Measurements from ENCODE around the gene LILRB5. TPM values are rescaled to one million over a fixed set of nuclear protein-coding genes. Genes with fewer than 3 reads are reported as not detected.
"Not testable (repeated sequence)": the region's sequence is repeated elsewhere in the genome, so short reads cannot be mapped to it uniquely, and the experiment has no call there.

LILRB5 gene
- total and polyA plus RNA-seq, 2 of the 8 experiments (the other 6 are each of a cell fraction or from before 2014, with no cell fraction given): 0.05 TPM; not detected in 1

DNA sequence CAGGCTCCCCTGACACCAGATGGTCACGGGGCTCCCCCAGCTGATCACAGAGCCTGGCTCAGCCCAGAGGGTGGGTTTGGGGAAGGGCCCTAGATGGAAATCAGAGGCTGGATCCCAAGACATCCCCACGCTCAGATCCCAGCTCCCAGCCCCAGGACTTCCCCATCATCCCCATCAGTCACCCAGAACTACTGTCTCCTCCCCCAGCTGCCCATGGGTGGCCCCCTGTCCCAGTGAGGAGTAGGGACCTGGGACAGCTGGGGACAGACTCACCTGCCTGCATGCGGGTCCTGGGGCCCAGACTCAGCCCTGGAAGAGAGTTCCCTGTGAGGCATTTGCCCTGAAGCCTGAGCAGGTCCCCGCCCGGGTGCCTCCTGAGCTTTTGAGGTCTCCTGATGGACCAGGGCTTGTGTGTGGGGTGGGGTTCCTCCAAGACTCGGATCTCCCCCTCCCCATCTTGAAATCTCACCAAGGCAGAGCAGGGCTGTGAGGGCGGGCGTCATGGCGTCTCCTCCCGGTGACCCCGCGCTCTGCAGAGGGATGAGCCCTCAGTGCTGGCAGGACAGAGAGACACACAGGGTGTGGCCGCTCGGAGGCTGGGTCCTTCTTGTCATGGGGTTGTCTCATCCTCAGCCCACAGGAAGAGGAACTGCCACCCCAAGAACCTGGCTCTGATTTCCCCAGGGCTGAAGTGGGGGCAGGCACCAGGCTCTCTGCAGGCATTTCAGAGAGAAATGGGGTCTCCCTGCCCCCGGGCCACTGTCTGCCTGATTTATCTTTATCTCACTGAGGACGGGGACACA is 34.4 kb downstream of the LILRB5 start, which contains the start of gene LILRB3:
Gene LILRB3 (minus strand): TSS at position 534 of the 803 bp plus-strand sequence. CDS start 31 bp downstream, at position 503.
- H3K56ac ChIP-seq (replicated peaks; ENCODE audit: insufficient read length, low read depth, low read length); H3K14ac ChIP-seq (ENCODE audit: insufficient read length); H3K9me3 ChIP-seq (ENCODE audit: insufficient read depth in 2 of 2, low read depth in 1 of 2, low read length in 1 of 2); FAIRE-seq; H2BK120ac ChIP-seq (replicated peaks; ENCODE audit: low read depth, low read length); H3K27ac ChIP-seq (ENCODE audit: low read depth, low read length); H2BK12ac ChIP-seq (ENCODE audit: low read depth, low read length); H3K4me3 ChIP-seq (ENCODE audit: extremely low read depth in 1 of 4, insufficient read depth in 2 of 4, low read depth in 3 of 4, low read length in 4 of 4); H4K20me1 ChIP-seq (replicated peaks in 1 of 2; ENCODE audit: control insufficient read depth in 1 of 2, insufficient read depth in 2 of 2, low read length in 2 of 2); H3K27me3 ChIP-seq (replicated peaks in 1 of 4; ENCODE audit: control insufficient read depth in 3 of 4, extremely low read depth in 1 of 4, insufficient read depth in 3 of 4, low read length in 3 of 4); H3K23me2 ChIP-seq (ENCODE audit: low read depth, low read length); H3K79me2 ChIP-seq (ENCODE audit: control insufficient read depth in 1 of 2, insufficient read depth in 2 of 2, low read length in 2 of 2); H2BK20ac ChIP-seq (ENCODE audit: low read length); H4K8ac ChIP-seq (ENCODE audit: extremely low read depth, insufficient read depth, low read length); H3K4me1 ChIP-seq (replicated peaks in 1 of 4; ENCODE audit: control insufficient read depth in 3 of 4, insufficient read depth in 4 of 4, low read length in 3 of 4); H3K9ac ChIP-seq (replicated peaks in 1 of 4; ENCODE audit: extremely low read depth in 1 of 4, low read depth in 3 of 4, low read length in 3 of 4); H2AFZ ChIP-seq (ENCODE audit: low read length); H2BK15ac ChIP-seq (ENCODE audit: low read length); DNase-seq (ENCODE audit: low read depth in 1 of 2, low spot score in 2 of 2); H3K4ac ChIP-seq (replicated peaks; ENCODE audit: insufficient read length, low read depth, low read length); H3K23ac ChIP-seq (ENCODE audit: insufficient read length); H3K4me2 ChIP-seq (ENCODE audit: insufficient read depth in 1 of 2, low read depth in 2 of 2, low read length in 2 of 2); H2BK5ac ChIP-seq (ENCODE audit: low read depth, low read length); H3K79me1 ChIP-seq (ENCODE audit: low read depth, low read length); H4K91ac ChIP-seq (replicated peaks; ENCODE audit: insufficient read length, low read length); H3K18ac ChIP-seq (ENCODE audit: extremely low read depth, low read length); H4K5ac ChIP-seq (ENCODE audit: insufficient read length, low read depth, low read length); H2AK5ac ChIP-seq (ENCODE audit: low read depth, low read length); H3K36me3 ChIP-seq (ENCODE audit: control insufficient read depth in 2 of 4, insufficient read depth in 4 of 4, low read length in 3 of 4): not testable (repeated sequence)
- 86% methylated on average over 12 of the region's 16 CpGs; no CpG with 5 or more reads in 1 of the 2 experiments for WGBS, 2 experiments (ENCODE audit: extremely low coverage in 1 of 2, insufficient coverage in 1 of 2, insufficient read length in 1 of 2, insufficient replicate concordance in 2 of 2, low coverage in 1 of 2, low lambda C conversion rate in 2 of 2, missing lambda C conversion rate in 1 of 2)
- CTCF ChIA-PET (ENCODE audit: partially characterized antibody): interaction anchor here (1.2 to 1.9 kb wide), 3 partner anchors 9 to 168 kb away, joined by 3 to 6 read pairs (median 5); no protein-coding TSS in a partner anchor
- POLR2A ChIA-PET (ENCODE audit: partially characterized antibody): interaction anchor here (0.8 to 5.4 kb wide), 7 partner anchors 9 to 24 kb away, joined by 3 to 33 read pairs (median 4); partner anchors contain the start of gene RPS9

Measured in H1 (cell line).